Islet of Langerhans (tissue), 1 donor: ENCODE results near the gene E2F4.

ENCODE experiments used
- FAIRE-seq: peaks from one replicate; lab custom pipeline; 2011; peaks lifted over from hg19 to GRCh38; lab: Jason Lieb, UNC

Gene E2F4

DNA sequence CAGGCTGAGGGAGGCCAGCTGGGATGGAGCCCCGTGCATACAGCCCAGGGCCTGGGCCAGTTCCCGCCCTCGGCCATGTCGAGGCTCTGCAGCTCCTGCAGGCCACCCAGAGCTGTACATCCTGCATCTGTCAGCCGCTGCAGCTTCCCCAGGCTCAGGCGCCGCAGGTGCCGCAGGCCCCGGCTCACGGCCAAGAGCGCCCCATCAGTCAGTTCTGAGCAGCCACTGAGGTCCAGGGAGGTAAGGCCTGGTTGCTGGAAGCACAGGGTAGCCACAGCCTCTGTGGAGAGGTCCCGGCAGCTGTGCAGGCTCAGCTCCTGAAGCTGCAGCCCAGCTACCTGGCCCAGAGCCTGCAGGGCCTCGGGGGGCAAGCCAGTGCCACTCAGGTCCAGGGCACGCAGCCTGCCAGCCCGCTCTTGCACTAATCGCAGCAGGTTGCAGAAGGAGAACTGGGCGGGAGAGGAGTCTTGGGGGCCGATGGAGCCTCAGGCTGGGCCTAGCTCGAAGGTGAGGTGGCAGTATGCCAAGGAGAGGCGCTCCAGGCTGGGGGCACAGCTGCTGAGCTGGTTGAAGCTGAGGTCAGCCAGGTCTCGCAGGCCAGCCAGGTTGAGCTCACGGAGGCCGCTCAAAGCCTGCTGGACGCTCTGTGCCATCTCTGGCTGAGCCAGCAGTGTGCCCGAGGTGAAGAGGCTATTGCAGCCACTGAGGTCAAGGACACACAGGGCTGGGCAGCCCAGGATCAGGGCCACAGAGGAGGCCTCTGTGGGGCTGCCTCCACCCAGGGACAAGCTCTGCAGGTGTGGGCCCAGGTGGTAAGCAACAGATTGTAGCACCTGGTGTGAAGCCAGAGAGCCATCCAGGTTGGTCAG lies 18.3 kb downstream of the E2F4 start:
- no peak for FAIRE-seq

DNA sequence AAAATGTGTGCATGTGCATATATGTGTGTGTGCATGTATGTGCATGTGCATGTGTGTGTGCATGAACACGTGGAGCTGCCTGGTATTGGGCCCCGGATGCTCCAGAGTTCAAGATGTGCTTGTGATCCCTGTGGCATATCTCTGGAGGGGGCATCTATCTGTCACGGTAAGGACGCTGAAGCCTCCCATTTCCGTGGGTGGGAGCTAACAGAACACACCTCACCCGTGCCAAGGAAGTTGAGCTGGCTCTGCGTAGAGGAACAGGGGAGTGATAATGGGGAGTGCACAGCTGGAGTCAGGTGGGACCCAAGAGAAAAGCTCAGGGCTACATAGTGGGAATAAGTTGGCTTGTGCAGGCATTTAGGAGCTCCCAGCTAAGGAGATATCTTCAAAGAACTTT lies 19.7 kb downstream of the E2F4 start:
- no peak for FAIRE-seq

DNA sequence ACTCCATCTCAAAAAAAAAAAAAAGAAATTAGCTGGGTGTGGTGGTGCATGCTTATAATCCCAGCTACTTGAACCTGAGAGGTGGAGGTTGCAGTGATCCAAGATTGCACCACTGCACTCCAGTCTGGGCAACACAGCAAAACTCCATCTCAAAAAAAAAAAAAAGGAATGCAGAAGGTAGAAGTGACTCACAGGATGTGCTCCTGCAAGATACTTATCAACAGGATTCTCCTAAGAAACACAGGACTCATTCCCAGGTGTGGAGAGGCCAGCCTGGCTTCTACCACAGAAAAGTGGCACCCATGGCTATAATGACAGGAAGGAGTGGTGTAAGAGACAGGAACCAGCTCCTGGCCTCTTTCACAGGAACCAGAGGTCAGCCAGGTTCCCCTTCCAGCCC lies 20.8 kb downstream of the E2F4 start:
- no peak for FAIRE-seq

DNA sequence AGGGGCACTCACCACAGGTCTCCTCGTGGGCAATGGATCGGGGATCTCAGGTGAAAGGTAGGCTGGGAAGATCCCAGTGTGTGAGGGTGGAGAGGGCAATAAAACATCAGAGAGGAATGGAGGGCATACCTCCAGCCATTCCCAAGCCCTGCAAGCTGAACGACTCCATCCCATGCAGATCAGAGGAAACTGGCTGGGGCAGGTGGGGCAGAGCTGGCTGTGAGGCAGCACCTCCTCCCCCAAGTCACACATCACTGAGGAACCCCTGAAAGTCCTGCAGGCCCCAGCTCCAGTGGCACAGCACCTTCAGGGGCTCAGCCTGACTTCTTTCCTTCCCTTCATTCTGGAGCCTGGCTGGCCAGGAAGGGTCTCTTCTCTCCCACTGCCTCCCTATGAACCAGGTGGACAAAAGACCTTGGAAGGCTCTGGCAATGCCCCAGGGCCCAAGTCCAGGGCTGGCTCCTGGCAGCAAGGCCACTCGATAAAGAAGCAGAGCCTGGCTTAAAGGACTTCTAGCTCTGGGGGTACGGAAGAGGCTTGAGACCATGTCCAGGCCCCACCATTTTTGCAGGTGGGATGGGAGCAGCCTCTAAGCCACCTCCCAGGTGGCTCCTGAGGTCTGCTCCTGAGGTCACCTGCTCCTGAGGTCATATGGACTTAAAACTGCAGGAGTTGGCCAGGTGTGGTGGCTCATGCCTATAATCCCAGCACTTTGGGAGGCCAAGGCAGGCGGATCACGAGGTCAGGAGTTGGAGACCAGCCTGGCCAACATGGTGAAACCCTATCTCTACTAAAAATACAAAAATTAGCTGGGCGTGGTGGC lies 21.5 kb downstream of the E2F4 start:
- FAIRE-seq, result no peak

DNA sequence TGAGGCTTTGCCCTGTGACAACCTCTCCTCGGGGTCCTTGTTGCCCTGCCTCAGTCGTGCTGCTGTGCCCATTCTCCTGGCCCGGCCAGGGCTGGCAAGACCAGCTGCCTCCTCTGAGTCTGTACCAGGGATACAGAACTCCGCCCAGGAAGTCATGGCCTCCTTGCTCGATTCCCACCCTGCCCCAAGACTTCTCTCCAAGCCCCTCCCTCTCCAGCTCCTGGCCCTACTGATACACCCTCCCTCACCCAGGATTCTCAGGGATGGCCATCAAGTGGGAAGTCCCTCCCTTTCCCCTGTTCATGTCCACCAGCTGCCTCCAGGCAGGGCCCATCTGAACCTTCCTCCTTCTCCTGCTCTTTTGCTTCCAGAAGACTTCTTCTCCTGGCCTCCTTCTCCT lies 23.8 kb downstream of the E2F4 start:
- FAIRE-seq, result no peak

DNA sequence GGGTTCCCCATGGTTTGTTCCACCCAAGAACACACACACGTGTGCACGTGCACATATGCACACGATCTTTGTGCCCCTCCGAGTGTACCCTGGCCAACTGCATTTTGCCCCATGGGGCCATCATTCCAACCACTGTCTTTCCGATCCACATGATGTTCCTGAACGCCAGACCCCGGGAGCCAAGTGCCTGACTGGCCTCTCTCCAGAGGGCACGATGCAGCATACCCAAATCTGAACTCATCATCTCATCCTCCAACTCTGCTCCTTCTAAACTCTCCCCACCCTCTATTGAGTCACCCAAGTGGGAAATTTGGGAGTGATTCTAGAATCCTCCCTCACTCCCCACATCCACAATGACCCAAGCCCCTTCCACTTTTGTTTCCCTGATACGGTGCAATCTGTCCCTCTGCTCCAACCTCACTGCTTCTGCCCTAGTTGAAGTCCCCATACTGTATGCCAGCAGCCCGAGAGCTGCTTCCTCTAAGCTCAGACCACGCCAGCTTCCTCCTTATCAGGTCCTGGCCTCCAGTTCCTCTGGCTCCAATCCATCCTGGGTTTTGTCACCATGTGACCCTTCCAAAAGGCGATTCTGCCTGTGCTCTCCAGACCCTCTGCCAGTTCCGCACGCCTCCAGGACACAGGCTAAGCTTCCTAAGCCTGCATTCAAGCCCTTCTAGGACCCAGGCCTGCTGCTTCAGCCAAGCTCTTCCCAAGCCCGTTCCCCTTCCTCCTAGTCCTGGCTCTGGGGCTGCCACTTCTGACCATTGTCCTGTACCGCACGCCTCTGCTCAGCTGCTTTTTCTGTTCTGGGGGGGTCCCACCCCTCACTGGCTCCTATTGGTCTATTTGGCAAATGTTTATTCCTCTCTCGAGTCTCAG lies 24.9 kb downstream of the E2F4 start:
- FAIRE-seq, result no peak

DNA sequence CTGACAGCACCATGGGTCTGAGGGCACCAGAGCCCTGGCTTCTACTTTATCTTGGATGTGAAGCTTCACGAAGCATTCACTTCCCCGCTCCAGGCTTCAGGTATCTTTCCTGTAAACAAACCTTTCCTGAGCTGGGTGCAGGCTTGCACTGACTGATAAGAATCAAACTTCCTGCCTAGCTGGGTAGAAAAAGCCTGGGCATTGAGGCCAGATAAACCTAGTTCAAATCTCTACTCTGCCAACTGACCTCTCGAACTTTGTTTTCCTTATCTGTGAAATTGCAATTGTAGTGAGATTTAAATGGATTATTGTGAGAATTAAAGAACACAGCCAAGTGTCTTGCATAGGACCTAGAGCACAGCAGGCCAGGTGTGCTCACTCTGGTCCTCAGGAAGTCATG lies 32.0 kb downstream of the E2F4 start:
- FAIRE-seq, result no peak

DNA sequence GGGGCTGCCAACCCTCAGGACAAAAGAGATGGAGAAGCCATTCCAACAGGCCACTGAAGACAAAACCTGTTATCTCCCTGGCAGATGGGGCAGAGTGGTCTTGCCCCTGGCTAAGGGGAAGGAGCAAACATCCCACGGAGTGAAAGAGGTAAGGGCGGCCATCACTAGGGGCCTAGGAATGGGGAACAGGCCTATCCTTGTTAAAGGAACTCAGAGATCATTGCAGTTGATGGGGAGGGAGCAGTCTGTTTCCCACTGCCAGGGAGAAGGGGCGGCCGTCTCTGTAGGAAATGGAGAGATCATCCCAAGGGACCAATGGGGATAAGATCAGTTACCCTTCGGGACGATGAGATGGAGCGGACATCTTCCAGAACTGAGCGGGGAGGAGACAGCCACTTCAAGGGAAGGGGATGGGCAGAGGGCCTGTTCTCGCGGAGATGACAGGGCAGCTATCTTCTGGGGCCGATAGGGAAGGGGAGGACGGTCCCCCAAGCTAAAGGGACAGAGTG lies 34.4 kb downstream of the E2F4 start:
- FAIRE-seq, result no peak

DNA sequence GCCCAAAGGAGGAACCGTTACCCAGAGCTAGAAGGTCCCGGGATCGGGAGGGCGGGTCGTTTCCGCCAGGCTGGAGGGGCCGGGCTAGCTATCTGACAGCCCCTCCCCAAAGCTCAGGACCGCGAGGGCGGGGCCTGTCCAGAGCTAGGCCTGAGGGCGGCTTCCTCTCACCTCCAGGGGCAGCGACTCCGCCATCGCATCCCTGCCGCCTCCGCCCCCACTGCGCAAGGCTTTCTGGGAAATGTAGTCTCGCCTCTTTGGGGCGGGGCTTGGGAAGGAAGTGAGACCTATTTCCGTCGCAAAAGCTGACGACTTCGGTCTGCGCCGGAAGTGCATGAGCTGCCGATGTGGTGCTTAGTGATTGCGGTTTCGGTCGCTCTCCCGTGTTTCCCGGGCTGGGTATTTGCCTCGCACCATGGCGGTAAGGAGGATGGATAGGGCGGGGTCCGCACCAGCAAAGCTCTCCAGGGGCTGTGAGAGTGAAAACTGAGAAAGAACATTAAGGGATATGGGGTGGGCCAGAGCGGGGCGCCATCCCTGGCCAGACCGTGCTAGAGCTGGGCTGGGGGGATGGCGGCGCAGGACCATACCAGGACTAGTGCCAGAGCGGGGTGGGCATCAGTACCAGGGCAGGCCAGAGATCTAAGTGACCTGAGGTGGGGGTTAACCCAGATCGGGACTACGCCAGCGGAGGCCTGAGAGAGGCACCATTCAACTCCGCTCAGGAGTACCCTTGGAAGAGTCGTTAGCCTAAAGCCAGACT lies 35.0 kb downstream of the E2F4 start, which contains the start of gene TMEM208:
TSS of gene TMEM208 (plus strand) at position 327 of the 763 bp plus-strand sequence. CDS start at position 416, 89 bp downstream.
- FAIRE-seq, result peak; percentile 84

DNA sequence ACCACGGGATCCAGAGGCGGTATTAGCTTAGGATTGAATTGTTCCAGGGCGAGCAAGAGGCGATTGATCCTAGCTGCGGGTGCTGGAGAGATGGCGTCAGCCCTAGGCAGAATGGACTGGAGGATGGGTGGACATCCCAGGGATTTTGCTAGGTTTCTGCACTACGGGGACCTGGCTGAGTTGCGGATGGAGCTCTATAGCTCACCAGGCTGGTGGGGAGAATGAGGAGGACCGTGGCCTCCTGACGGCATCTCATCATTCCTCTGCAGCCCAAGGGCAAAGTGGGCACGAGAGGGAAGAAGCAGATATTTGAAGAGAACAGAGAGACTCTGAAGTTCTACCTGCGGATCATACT lies 35.6 kb downstream of the E2F4 start:
- no peak for FAIRE-seq

DNA sequence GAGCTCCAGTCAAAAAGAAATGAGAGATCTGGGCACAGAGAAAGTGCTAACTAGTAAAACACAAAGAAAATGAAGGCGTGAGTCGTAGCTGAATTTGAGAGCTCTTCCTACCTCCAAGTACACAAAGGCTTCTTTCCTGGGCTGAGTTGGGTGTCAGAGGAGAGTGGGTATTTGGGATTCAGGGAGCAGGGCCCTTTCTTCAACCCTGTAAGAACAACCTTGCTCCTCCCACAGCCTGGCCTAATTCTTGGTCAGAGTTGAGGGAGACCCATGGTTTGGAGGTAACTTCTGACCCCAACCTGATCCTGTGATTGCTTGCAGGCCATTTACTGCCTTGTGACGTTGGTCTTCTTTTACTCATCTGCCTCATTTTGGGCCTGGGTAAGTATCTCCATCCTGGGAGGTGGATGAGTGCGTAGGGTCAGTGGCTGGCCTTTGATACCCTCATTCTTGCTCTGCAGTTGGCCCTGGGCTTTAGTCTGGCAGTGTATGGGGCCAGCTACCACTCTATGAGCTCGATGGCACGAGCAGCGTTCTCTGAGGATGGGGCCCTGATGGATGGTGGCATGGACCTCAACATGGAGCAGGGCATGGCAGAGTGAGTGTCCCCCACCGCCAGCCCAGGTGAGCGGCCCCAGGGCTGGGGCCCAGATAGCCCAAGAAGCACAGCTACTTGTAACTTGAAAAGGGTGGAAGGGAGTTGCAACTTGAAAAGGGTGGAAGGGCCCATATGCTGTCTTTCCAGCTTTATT lies 36.3 kb downstream of the E2F4 start:
- no peak for FAIRE-seq

DNA sequence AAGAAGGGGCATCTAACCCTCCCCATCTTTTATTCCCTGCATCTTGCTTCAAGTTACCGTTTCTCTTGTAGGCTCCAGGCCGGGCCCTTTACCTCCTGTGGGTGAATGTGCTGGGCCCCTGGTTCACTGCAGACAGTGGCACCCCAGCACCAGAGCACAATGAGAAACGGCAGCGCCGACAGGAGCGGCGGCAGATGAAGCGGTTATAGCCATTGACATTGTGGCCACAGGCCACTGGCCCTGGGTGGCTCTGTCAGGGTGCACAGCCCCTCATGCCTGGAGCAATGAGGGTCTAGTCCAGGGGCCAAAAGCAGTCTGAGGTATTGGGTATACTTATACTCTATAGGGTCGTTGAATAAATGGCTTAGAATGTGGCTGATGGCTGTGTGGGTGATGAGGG lies 37.0 kb downstream of the E2F4 start:
- no peak for FAIRE-seq

DNA sequence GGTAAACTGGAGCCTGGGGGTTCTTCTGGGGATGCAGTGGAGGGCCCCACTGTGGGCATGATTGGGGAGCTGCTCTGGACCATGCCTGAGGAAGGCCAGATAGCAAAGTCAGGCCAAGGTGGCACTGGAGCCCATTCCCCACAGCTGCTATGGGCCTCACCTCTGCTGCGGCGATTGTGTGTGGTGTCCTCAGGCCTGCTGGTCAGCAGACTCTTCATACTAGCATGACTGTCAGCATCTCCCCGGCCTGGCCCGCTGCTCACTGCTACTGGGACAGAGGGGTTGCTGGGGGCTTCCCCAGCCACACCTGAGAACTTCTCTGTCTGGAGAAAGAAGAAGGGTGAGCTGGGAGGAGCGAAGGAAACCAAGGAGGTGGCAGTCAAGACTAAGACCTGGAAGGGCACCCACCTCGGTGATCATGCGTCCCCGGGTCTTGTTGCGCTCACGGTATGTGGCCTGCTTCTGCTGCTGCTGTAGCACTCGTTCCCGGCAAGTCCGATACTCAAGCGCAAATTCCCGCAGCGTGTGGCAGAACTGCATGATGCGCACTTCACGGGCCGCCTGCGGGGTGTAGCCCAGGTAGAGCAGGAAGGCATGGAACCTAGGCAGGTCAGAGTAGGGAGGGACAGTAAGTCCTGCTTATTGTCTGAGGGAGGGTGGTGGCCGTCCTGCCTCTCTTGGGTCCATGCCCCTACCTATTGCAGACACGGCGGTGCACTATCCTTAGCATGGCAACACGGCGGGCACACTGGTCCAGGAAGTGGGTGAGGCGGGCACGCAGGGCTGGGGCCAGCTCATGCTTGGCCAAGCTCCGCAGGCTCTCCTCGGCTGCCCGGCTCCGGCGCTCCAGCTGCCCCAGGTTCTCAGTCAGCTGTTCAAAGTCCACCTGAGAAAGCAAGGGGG lies 38.2 kb downstream of the E2F4 start:
- no peak for FAIRE-seq

DNA sequence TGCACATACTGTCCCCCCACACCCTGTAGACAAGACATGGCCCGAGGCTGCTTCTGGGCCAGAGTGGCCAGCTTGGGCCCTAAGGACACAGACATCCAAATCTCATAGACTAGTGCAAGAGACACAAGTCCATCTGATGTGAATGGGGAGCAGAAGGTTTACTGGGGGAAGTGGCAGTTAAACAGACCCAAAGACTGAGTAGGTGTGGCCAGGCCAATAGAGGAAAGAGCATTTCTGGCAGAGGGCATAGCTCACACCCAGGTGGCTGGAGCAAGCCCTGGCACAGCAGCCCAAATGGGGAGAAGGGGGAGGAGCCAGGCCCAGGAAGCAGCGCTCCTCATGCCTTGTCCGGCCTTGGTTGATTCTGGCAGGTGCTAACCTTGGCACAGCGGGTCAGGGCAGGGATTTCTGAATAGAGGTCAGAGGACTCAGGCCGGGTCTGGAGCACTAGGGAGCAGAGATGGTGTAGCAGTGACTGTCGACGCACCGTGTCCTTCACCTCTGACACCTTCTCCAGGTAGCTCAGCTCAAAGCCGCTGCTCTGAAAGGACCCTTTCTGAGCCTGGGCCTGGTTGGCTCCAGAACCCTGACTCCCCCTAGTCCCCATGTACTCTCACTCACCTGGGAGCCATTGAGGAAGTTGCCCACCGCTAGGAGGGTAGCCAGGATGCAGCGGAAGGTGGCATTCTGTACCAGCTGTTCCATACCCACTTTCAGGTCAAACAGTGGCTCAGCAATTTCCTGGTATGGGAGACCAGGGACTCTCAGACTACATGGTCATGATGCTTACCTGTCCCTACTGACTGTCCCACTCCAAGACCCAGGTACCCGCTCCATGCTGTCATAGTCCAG lies 39.1 kb downstream of the E2F4 start:
- FAIRE-seq, result no peak

DNA sequence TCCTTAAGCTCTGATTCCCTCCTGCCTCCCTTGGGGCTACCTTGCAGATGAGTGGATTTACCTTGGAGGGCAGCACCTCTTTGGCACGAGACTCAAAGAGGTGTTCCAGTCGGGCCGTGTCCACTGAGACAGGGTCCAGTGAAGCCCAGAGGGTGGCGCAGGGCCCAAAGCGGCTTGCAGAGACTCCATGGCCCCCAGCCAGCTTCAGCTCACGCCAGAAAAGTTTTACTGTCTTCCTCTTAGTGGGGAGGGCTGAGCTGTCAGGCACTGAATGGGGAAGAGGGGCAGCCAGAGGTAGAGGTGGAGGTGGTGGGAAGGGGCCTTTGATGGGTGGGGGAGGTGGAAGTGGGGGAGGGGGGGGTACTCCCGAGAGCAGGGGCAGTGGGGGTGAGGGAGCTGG lies 41.6 kb downstream of the E2F4 start:
- no peak for FAIRE-seq

DNA sequence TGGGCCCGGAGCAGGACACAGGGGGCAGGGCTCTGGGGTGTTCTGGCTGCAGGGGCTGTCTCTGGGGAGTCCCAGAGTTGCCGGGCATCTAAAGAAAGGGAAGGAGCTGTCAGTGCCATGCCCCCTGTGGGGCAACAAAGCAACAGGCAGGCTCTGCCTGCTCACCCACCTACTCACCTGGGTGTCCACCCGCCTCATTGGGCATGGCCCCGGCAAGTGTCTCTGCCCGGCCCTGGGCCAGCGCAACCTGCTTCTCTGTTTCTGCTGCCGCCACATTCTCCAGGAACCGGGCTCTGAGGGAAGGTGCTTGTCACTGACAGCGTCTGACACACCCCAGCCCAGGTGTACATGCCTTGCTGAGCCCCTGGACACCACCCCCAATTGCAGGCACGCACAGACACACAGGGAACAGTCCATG lies 42.2 kb downstream of the E2F4 start:
- FAIRE-seq, result no peak

DNA sequence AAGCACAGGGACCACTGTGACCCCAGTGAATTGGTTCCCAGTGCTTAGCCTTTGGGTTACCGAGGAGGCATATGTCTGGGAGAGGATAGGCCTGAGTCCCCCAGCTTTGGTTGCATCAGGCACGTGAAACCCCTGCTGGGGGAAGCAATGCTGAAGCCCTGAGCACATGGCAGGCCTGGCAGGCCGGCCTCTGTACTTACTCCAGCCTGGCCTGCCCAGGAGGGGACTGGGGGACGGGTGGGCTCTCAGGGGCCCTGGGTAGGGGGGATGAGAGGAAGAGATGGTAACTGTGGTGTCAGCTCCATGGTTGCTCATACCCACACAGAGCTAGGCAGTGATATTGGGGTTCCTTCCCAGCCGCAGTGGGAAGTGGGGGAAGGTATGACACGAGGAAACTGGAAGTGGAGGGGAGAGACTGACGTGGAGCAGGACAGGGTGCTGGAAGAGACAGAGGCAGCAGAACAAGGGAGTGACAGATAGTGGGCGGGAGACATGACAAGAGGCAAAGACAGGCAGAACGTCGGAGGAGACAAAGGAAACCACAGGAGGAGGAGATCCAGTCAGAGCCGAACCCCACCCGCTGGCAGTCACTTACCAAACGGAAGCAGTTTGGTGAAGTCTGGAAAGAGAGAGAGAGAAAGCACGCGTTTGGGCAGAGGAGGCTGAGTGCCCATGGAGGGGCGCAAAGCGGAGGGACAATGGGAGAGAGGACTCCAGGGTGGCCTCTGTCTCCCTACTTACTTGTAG lies 44.0 kb downstream of the E2F4 start:
- FAIRE-seq, result no peak
